HepG2 (cell line): ENCODE data around the gene BIRC5. TPM values are rescaled to one million over a fixed set of nuclear protein-coding genes. Genes with fewer than 3 reads are reported as not detected.
A peak's percentile ranks its signal among the peaks of the same experiment; 100 is the strongest.

Experiments used
- CBX2 ChIP-seq, 2 experiments: fragments of 200-600 bp in 1 of 2; sonication (generic); formaldehyde crosslinking in 1 of 2; IDR thresholded peaks; 2 replicates each; pipeline versions ENCODE4 v1.7.0 to v1.8.1; 2018 to 2022; ENCODE audit warnings: low read depth in 2 of 2, low read length in 1 of 2, mild to moderate bottlenecking in 1 of 2, missing genetic modification reagents in 1 of 2
- CHD2 ChIP-seq: IDR thresholded peaks from 2 replicates; pipeline ENCODE4 v1.6.1; 2011; ENCODE audit warnings: low read depth, low read length, improper control_type of control experiment
- JDP2 ChIP-seq: sonication (generic); formaldehyde crosslinking; IDR thresholded peaks from 2 replicates; pipeline ENCODE4 v1.8.1; 2022; ENCODE audit warnings: missing genetic modification reagents, borderline replicate concordance
- KLF12 ChIP-seq: sonication (generic); formaldehyde crosslinking; IDR thresholded peaks from 2 replicates; pipeline ENCODE4 v1.4.0; 2020; ENCODE audit warnings: missing genetic modification reagents, borderline replicate concordance
- KMT2B ChIP-seq: IDR thresholded peaks from 2 replicates; pipeline ENCODE4 v1.6.1; 2016; ENCODE audit warnings: missing genetic modification reagents, missing compliant biosample characterization
- MAFG ChIP-seq: sonication (generic); formaldehyde crosslinking; IDR thresholded peaks from 2 replicates; pipeline ENCODE4 v1.5.1; 2020; ENCODE audit warnings: mild to moderate bottlenecking, missing genetic modification reagents
- NCOA2 ChIP-seq: sonication (generic); formaldehyde crosslinking; IDR thresholded peaks from 2 replicates; pipeline ENCODE4 v1.8.0; 2022; ENCODE audit warnings: inconsistent platforms
- RFX3 ChIP-seq: IDR thresholded peaks from 2 replicates; pipeline ENCODE4 v1.6.1; 2016; ENCODE audit warnings: missing biosample characterization, missing genetic modification reagents
- SALL1 ChIP-seq: sonication (generic); formaldehyde crosslinking; IDR thresholded peaks from 2 replicates; pipeline ENCODE4 v1.8.0; 2022; ENCODE audit warnings: mild to moderate bottlenecking, missing genetic modification reagents
- TOE1 ChIP-seq: sonication (generic); formaldehyde crosslinking; IDR thresholded peaks from 2 replicates; pipeline ENCODE4 v1.4.0; 2020; ENCODE audit warnings: mild to moderate bottlenecking, missing genetic modification reagents
- ZNF121 ChIP-seq: sonication (generic); formaldehyde crosslinking; IDR thresholded peaks from 2 replicates; pipeline ENCODE4 v1.5.0; 2020; ENCODE audit warnings: mild to moderate bottlenecking, missing genetic modification reagents
- ZNF496 ChIP-seq: sonication (generic); formaldehyde crosslinking; IDR thresholded peaks from 2 replicates; pipeline ENCODE4 v1.8.1; 2023; ENCODE audit warnings: mild to moderate bottlenecking, moderate library complexity, missing genetic modification reagents; ENCODE audit not compliant: insufficient replicate concordance
- ZNF563 ChIP-seq: sonication (generic); formaldehyde crosslinking; IDR thresholded peaks from 2 replicates; pipeline ENCODE4 v1.8.0; 2022; ENCODE audit warnings: mild to moderate bottlenecking, moderate library complexity, missing genetic modification reagents
- ZNF615 ChIP-seq: sonication (generic); formaldehyde crosslinking; IDR thresholded peaks from 2 replicates; pipeline ENCODE4 v1.5.0; 2020; ENCODE audit warnings: mild to moderate bottlenecking, missing genetic modification reagents, borderline replicate concordance
- ZNF720 ChIP-seq: sonication (generic); formaldehyde crosslinking; IDR thresholded peaks from 2 replicates; pipeline ENCODE4 v1.4.0; 2020; ENCODE audit warnings: missing genetic modification reagents
- ZSCAN22 ChIP-seq: sonication (generic); formaldehyde crosslinking; IDR thresholded peaks from 2 replicates; pipeline ENCODE4 v1.4.0; 2020; ENCODE audit warnings: mild to moderate bottlenecking, missing genetic modification reagents
- polyA plus RNA-seq, 8 experiments: library from polyadenylated mRNA; depleted of rRNA in 3 of 8; stranded (reverse) in 7 of 8; unstranded in 1 of 8; fragments of >200 nt; fragmentation: Illumina TruSeq in 4 of 8; extraction: Trizol in 4 of 8; gene quantifications; 2 replicates each; pipeline versions ENCODE4 v1.2.1 to v1.2.3, GENCODE V29; 2011 to 2016; ENCODE audit warnings: low read depth in 4 of 8, missing spikeins in 1 of 8, mixed read lengths in 1 of 8; ENCODE audit not compliant: insufficient read depth in 1 of 8
- total RNA-seq, 5 experiments: library from RNA; depleted of rRNA; stranded (reverse); fragments of >200 nt; fragmentation: Illumina TruSeq; extraction: Trizol; gene quantifications; 2 replicates each; pipeline ENCODE4 v1.2.3, GENCODE V29; 2016; ENCODE audit warnings: low read depth in 1 of 5
- TF ChIP-seq, protein P1 (sequence below): sonication (generic); formaldehyde crosslinking; IDR thresholded peaks from 2 replicates; pipeline ENCODE4 v1.4.0; 2020; ENCODE audit warnings: missing genetic modification reagents, mild to moderate bottlenecking, borderline replicate concordance
- TF ChIP-seq, protein P2 (sequence below): sonication (generic); formaldehyde crosslinking; IDR thresholded peaks from 2 replicates; pipeline ENCODE4 v1.4.0; 2020; ENCODE audit warnings: missing genetic modification reagents
- TF ChIP-seq, protein P3 (sequence below): sonication (generic); formaldehyde crosslinking; IDR thresholded peaks from 2 replicates; pipeline ENCODE4 v1.8.0; 2022; ENCODE audit warnings: missing genetic modification reagents, mild to moderate bottlenecking, borderline replicate concordance
- TF ChIP-seq, protein P4 (sequence below): IDR thresholded peaks from 2 replicates; pipeline ENCODE4 v1.6.1; 2018; ENCODE audit warnings: missing genetic modification reagents, mild to moderate bottlenecking, missing compliant biosample characterization
- TF ChIP-seq, protein P5 (sequence below): IDR thresholded peaks from 2 replicates; pipeline ENCODE4 v1.6.1; 2016; ENCODE audit warnings: mild to moderate bottlenecking, missing biosample characterization, missing genetic modification reagents

BIRC5 gene
- total and polyA plus RNA-seq, 2 of the 13 experiments (the other 11 are each of a cell fraction or from before 2014, with no cell fraction given), result 30.3 to 135 TPM

DNA sequence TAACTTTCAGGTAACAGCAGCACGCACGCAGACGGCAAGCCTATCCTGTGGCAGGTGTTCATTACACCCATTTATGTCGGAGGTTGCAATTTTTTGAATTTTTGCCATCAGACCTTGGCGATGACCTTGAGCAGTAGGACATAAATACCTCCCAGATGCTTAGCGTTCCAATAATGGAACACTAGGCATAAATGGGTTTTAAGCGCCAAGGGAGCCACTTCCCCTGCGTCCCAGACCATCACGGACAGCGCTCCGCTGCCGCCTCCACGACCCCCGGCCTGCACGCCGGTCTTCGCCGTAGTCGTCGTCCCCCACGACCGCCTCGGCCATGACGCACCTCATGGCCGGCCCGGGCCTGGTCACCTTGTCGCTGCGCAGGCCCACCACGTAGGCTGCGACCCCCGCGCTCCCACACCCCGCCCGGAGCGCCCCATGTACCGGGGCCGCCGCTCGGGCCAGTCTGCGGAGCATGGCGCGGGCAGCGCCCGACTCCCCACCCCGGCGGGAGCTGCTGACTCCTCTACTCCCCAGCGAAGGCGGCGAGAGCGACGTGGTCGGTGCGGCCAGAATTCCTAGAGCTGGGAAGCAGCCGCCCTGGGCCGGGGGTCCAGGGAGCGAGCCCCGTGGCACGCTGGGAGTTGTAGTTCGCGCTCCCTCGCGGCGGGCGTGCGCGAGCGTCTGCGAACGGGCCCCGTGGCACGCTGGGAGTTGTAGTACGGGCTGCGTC, 40.1 kb downstream of the BIRC5 start (continued):
- TF ChIP-seq, protein P1, sequence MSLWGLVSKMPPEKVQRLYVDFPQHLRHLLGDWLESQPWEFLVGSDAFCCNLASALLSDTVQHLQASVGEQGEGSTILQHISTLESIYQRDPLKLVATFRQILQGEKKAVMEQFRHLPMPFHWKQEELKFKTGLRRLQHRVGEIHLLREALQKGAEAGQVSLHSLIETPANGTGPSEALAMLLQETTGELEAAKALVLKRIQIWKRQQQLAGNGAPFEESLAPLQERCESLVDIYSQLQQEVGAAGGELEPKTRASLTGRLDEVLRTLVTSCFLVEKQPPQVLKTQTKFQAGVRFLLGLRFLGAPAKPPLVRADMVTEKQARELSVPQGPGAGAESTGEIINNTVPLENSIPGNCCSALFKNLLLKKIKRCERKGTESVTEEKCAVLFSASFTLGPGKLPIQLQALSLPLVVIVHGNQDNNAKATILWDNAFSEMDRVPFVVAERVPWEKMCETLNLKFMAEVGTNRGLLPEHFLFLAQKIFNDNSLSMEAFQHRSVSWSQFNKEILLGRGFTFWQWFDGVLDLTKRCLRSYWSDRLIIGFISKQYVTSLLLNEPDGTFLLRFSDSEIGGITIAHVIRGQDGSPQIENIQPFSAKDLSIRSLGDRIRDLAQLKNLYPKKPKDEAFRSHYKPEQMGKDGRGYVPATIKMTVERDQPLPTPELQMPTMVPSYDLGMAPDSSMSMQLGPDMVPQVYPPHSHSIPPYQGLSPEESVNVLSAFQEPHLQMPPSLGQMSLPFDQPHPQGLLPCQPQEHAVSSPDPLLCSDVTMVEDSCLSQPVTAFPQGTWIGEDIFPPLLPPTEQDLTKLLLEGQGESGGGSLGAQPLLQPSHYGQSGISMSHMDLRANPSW (CRISPR knock-in tag), result peak; percentile 57; the same call in 1 of the 2 replicates
- TF ChIP-seq TOE1 (CRISPR knock-in tag) (0 out of 2 replicates have a peak, but pooled peaks have one; percentile 83), JDP2 (CRISPR knock-in tag) (no peak), KLF12 (no peak; the same call in 1 of the 2 replicates), CBX2 (IDR thresholded peaks at IDR 0.05; ENCODE audit: low read depth, low read length) (no peak), CBX2 (CRISPR knock-in tag; IDR thresholded peaks at IDR 0.05; ENCODE audit: low read depth) (no peak), CHD2 (peak; percentile 76; the same call in 1 of the 2 replicates), ZNF615 (CRISPR knock-in tag) (no peak), SALL1 (CRISPR knock-in tag) (peak; percentile 78; the same call in 1 of the 2 replicates), ZNF720 (no peak; the same call in 1 of the 2 replicates), MAFG (no peak), ZNF563 (CRISPR knock-in tag) (peak; percentile 90), ZNF496 (CRISPR knock-in tag) (no peak), RFX3 (CRISPR knock-in tag) (no peak), ZSCAN22 (CRISPR knock-in tag) (no peak), NCOA2 (CRISPR knock-in tag) (peak; percentile 26; the same call in 1 of the 2 replicates), KMT2B (CRISPR knock-in tag) (0 out of 2 replicates have a peak, but pooled peaks have one; percentile 57), ZNF121 (CRISPR knock-in tag) (no peak; the same call in 1 of the 2 replicates)
- TF ChIP-seq, protein P2, sequence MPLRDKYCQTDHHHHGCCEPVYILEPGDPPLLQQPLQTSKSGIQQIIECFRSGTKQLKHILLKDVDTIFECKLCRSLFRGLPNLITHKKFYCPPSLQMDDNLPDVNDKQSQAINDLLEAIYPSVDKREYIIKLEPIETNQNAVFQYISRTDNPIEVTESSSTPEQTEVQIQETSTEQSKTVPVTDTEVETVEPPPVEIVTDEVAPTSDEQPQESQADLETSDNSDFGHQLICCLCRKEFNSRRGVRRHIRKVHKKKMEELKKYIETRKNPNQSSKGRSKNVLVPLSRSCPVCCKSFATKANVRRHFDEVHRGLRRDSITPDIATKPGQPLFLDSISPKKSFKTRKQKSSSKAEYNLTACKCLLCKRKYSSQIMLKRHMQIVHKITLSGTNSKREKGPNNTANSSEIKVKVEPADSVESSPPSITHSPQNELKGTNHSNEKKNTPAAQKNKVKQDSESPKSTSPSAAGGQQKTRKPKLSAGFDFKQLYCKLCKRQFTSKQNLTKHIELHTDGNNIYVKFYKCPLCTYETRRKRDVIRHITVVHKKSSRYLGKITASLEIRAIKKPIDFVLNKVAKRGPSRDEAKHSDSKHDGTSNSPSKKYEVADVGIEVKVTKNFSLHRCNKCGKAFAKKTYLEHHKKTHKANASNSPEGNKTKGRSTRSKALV (CRISPR knock-in tag), result peak; percentile 79; the same call in 1 of the 2 replicates
- TF ChIP-seq, protein P3, sequence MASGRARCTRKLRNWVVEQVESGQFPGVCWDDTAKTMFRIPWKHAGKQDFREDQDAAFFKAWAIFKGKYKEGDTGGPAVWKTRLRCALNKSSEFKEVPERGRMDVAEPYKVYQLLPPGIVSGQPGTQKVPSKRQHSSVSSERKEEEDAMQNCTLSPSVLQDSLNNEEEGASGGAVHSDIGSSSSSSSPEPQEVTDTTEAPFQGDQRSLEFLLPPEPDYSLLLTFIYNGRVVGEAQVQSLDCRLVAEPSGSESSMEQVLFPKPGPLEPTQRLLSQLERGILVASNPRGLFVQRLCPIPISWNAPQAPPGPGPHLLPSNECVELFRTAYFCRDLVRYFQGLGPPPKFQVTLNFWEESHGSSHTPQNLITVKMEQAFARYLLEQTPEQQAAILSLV (CRISPR knock-in tag), result peak; percentile 96
- TF ChIP-seq, protein P4, sequence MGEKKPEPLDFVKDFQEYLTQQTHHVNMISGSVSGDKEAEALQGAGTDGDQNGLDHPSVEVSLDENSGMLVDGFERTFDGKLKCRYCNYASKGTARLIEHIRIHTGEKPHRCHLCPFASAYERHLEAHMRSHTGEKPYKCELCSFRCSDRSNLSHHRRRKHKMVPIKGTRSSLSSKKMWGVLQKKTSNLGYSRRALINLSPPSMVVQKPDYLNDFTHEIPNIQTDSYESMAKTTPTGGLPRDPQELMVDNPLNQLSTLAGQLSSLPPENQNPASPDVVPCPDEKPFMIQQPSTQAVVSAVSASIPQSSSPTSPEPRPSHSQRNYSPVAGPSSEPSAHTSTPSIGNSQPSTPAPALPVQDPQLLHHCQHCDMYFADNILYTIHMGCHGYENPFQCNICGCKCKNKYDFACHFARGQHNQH (CRISPR knock-in tag), result peak; percentile 72; the same call in 1 of the 2 replicates
- TF ChIP-seq, protein P5, sequence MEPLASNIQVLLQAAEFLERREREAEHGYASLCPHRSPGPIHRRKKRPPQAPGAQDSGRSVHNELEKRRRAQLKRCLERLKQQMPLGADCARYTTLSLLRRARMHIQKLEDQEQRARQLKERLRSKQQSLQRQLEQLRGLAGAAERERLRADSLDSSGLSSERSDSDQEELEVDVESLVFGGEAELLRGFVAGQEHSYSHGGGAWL, result peak; percentile 97
